WTC11 (cell line): ENCODE results near the gene CPNE8. TPM values are rescaled to one million over a fixed set of nuclear protein-coding genes. Genes with fewer than 3 reads are reported as not detected.

Experiments
- ATAC-seq: fragments of 200-7000 bp; cut with Tn5 transposase; 2 replicates; pipeline ENCODE4 v1.10.0; 2021; ENCODE audit warnings: mild to moderate bottlenecking, moderate library complexity
- CTCF ChIA-PET: fragments of 300-600 bp; sonication (Branson Sonifier 250); formaldehyde crosslinking; loops from one replicate; lab custom pipeline; 2021; ENCODE audit warnings: antibody characterized with exemption; lab: Charles Lee
- POLR2A ChIA-PET: fragments of 350-600 bp; sonication (Branson Sonifier 250); formaldehyde crosslinking; loops from one replicate; lab custom pipeline; 2021; ENCODE audit warnings: antibody characterized with exemption; lab: Charles Lee
- DNase-seq: peaks from one replicate; pipeline ENCODE4 v3.0.0; 2021; ENCODE audit warnings: low spot score
- H3K27ac Mint-ChIP-seq: 2 replicates; pipeline ENCODE4 v1.8.0; 2021; ENCODE audit warnings: mixed read lengths
- H3K27me3 Mint-ChIP-seq: 2 replicates; pipeline ENCODE4 v1.8.0; 2021; ENCODE audit warnings: low read depth, mild to moderate bottlenecking, moderate library complexity, mixed read lengths
- H3K36me3 Mint-ChIP-seq: 2 replicates; pipeline ENCODE4 v1.8.0; 2021; ENCODE audit warnings: mixed read lengths
- H3K4me1 Mint-ChIP-seq: 2 replicates; pipeline ENCODE4 v1.8.0; 2022; ENCODE audit warnings: mixed read lengths
- H3K4me3 Mint-ChIP-seq: 2 replicates; pipeline ENCODE4 v1.8.0; 2021; ENCODE audit warnings: mild to moderate bottlenecking, moderate library complexity, mixed read lengths
- H3K9me3 Mint-ChIP-seq: 2 replicates; pipeline ENCODE4 v1.8.0; 2021; ENCODE audit warnings: mixed read lengths
- CREB1 ChIP-seq: sonication (generic); formaldehyde crosslinking; IDR thresholded peaks from 2 replicates; pipeline ENCODE4 v1.8.0; 2023; ENCODE audit warnings: mild to moderate bottlenecking, missing genetic modification reagents
- E2F4 ChIP-seq: sonication (generic); formaldehyde crosslinking; IDR thresholded peaks from 2 replicates; pipeline ENCODE4 v1.8.1; 2022; ENCODE audit warnings: low read depth, mild to moderate bottlenecking, moderate library complexity, missing genetic modification reagents, borderline replicate concordance
- JUN ChIP-seq: sonication (generic); formaldehyde crosslinking; IDR thresholded peaks from 2 replicates; pipeline ENCODE4 v1.8.0; 2023; ENCODE audit warnings: mild to moderate bottlenecking, missing genetic modification reagents
- KAT7 ChIP-seq: sonication (generic); formaldehyde crosslinking; IDR thresholded peaks from 2 replicates; pipeline ENCODE4 v1.8.1; 2023; ENCODE audit warnings: missing genetic modification reagents, mild to moderate bottlenecking, borderline replicate concordance
- MYBL2 ChIP-seq: sonication (generic); formaldehyde crosslinking; IDR thresholded peaks from 2 replicates; pipeline ENCODE4 v1.8.1; 2023; ENCODE audit warnings: mild to moderate bottlenecking, moderate library complexity, missing genetic modification reagents
- NFATC4 ChIP-seq: fragments of 250-450 bp; sonication (Bioruptor Pico); IDR thresholded peaks from 2 replicates; pipeline ENCODE4 v1.9.0; 2021; ENCODE audit warnings: mild to moderate bottlenecking
- NR3C1 ChIP-seq: sonication (generic); formaldehyde crosslinking; conservative IDR thresholded peaks from 2 replicates; pipeline ENCODE4 v1.8.1; 2023; ENCODE audit warnings: low read depth, mild to moderate bottlenecking, missing genetic modification reagents
- OVOL2 ChIP-seq: fragments of 250-450 bp; sonication (Bioruptor Pico); IDR thresholded peaks from 2 replicates; pipeline ENCODE4 v1.9.0; 2021; ENCODE audit warnings: mild to moderate bottlenecking, borderline replicate concordance
- PRDM15 ChIP-seq: sonication (generic); formaldehyde crosslinking; IDR thresholded peaks from 2 replicates; pipeline ENCODE4 v1.8.0; 2022; ENCODE audit warnings: missing genetic modification reagents
- SP1 ChIP-seq: sonication (generic); formaldehyde crosslinking; conservative IDR thresholded peaks from 2 replicates; pipeline ENCODE4 v1.8.1; 2022; ENCODE audit warnings: missing genetic modification reagents
- ZBTB21 ChIP-seq: sonication (generic); formaldehyde crosslinking; IDR thresholded peaks from 2 replicates; pipeline ENCODE4 v1.8.1; 2023; ENCODE audit warnings: mild to moderate bottlenecking, missing genetic modification reagents, borderline replicate concordance
- ZMAT4 ChIP-seq: fragments of 250-450 bp; sonication (Bioruptor Pico); IDR thresholded peaks from 2 replicates; pipeline ENCODE4 v1.9.0; 2021; ENCODE audit warnings: mild to moderate bottlenecking
- ZNF263 ChIP-seq: sonication (generic); formaldehyde crosslinking; IDR thresholded peaks from 2 replicates; pipeline ENCODE4 v1.8.1; 2022; ENCODE audit warnings: low read depth, mild to moderate bottlenecking, moderate library complexity, missing genetic modification reagents
- total RNA-seq: library from RNA; stranded (reverse); gene quantifications from 3 replicates; pipeline ENCODE4 v1.2.3, GENCODE V29; 2021
- TF ChIP-seq, protein P1 (sequence below): sonication (generic); formaldehyde crosslinking; IDR thresholded peaks from 2 replicates; pipeline ENCODE4 v1.8.1; 2023; ENCODE audit warnings: mild to moderate bottlenecking, missing genetic modification reagents
- TF ChIP-seq, protein P2 (sequence below): sonication (generic); formaldehyde crosslinking; IDR thresholded peaks from 2 replicates; pipeline ENCODE4 v1.8.0; 2023; ENCODE audit warnings: missing genetic modification reagents
- TF ChIP-seq, protein P3 (sequence below): fragments of 250-450 bp; sonication (Bioruptor Pico); IDR thresholded peaks from 2 replicates; pipeline ENCODE4 v1.9.0; 2021; ENCODE audit warnings: moderate library complexity, mild to moderate bottlenecking, inconsistent platforms, borderline replicate concordance
- TF ChIP-seq, protein P4 (sequence below): sonication (generic); formaldehyde crosslinking; conservative IDR thresholded peaks from 2 replicates; pipeline ENCODE4 v1.8.1; 2022; ENCODE audit warnings: mild to moderate bottlenecking, missing genetic modification reagents
- TF ChIP-seq, protein P5 (sequence below): sonication (generic); formaldehyde crosslinking; IDR thresholded peaks from 2 replicates; pipeline ENCODE4 v1.8.1; 2023; ENCODE audit warnings: mild to moderate bottlenecking, missing genetic modification reagents

CPNE8 gene
- total RNA-seq, 1 experiment from 2014 or later, result 8.3 TPM

GRCh38 chr12:38889297-38889815, 16.0 kb downstream of the CPNE8 start (continued):
- TF ChIP-seq, protein P1, sequence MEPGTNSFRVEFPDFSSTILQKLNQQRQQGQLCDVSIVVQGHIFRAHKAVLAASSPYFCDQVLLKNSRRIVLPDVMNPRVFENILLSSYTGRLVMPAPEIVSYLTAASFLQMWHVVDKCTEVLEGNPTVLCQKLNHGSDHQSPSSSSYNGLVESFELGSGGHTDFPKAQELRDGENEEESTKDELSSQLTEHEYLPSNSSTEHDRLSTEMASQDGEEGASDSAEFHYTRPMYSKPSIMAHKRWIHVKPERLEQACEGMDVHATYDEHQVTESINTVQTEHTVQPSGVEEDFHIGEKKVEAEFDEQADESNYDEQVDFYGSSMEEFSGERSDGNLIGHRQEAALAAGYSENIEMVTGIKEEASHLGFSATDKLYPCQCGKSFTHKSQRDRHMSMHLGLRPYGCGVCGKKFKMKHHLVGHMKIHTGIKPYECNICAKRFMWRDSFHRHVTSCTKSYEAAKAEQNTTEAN, result no peak
- TF ChIP-seq, all 79 proteins: peak for 0

DNA sequence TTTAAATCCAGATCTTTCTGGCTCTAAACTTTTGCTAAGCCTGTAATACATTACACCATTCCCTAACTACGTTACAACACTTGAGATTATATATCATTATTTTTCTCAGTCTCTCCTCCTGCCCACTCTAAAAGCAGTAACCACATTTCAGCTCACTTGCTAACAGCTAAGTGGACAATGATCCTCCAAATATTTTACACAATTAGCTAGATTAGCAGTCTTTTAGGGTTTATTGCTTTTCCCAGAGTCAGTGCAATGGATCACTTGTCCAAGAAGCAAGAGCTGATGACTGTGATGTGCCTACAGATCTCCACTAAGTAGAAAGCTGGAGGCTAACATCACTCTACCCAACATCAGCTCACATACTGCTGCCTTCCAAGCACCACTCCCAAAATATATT, 17.6 kb downstream of the CPNE8 start:
- TF ChIP-seq OVOL2 (no peak), ZBTB21 (CRISPR knock-in tag) (no peak), NR3C1 (CRISPR knock-in tag) (no peak), CREB1 (no peak), SP1 (CRISPR knock-in tag) (no peak), ZNF263 (CRISPR knock-in tag) (no peak), ZMAT4 (no peak), JUN (CRISPR knock-in tag) (no peak), KAT7 (no peak), MYBL2 (CRISPR knock-in tag) (no peak)
- TF ChIP-seq, protein P2, sequence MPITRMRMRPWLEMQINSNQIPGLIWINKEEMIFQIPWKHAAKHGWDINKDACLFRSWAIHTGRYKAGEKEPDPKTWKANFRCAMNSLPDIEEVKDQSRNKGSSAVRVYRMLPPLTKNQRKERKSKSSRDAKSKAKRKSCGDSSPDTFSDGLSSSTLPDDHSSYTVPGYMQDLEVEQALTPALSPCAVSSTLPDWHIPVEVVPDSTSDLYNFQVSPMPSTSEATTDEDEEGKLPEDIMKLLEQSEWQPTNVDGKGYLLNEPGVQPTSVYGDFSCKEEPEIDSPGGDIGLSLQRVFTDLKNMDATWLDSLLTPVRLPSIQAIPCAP, result no peak
- TF ChIP-seq, protein P1, result no peak
- TF ChIP-seq, protein P3, sequence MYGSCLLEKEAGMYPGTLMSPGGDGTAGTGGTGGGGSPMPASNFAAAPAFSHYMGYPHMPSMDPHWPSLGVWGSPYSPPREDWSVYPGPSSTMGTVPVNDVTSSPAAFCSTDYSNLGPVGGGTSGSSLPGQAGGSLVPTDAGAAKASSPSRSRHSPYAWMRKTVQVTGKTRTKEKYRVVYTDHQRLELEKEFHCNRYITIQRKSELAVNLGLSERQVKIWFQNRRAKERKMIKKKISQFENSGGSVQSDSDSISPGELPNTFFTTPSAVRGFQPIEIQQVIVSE (CRISPR knock-in tag), result no peak
- TF ChIP-seq, protein P4, sequence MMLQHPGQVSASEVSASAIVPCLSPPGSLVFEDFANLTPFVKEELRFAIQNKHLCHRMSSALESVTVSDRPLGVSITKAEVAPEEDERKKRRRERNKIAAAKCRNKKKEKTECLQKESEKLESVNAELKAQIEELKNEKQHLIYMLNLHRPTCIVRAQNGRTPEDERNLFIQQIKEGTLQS (CRISPR knock-in tag), result no peak
- Mint-ChIP-seq H3K36me3 (peaks cover 10% of the 10 kb centered on the region), H3K4me1 (no peaks in the 10 kb centered on the region), H3K27ac (no peak overlapping the region), H3K27me3 (no peaks in the 10 kb centered on the region), H3K4me3 (no peak overlapping the region), H3K9me3 (peaks cover 26% of the 10 kb centered on the region)
- ChIA-PET POLR2A (no interaction called here), CTCF (no interaction called here)
- DNase-seq (no peak), ATAC-seq (no peak)

DNA sequence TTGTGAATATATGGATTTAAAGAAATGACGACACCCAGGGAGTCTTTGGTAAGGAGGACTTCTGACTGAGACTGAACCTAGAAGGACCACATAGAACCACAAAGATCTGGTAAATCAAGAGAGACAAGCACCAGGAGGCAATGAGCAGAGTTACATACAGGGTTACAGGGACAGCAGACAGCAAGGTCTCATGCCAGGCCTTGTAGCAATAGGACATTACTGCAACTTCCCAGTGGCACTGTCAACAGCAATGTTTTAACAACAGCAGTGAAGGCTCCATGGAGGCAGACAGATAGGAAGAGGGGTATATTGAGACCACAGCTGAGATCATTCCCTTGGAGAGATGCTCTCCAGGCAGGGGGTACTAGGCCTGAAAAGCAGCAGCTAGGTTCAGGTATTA, 18.5 kb downstream of the CPNE8 start:
- H3K27ac Mint-ChIP-seq, result no peak overlapping the region
- H3K9me3 Mint-ChIP-seq, result peaks cover 26% of the 10 kb centered on the region
- ChIA-PET CTCF (no interaction called here), POLR2A (no interaction called here)
- no peak overlapping the region for H3K4me3 Mint-ChIP-seq
- no peak for DNase-seq
- ATAC-seq, result no peak
- H3K36me3 Mint-ChIP-seq, result peaks cover 12% of the 10 kb centered on the region
- no peaks in the 10 kb centered on the region for H3K27me3 Mint-ChIP-seq
- H3K4me1 Mint-ChIP-seq, result no peaks in the 10 kb centered on the region
- TF ChIP-seq, protein P5, sequence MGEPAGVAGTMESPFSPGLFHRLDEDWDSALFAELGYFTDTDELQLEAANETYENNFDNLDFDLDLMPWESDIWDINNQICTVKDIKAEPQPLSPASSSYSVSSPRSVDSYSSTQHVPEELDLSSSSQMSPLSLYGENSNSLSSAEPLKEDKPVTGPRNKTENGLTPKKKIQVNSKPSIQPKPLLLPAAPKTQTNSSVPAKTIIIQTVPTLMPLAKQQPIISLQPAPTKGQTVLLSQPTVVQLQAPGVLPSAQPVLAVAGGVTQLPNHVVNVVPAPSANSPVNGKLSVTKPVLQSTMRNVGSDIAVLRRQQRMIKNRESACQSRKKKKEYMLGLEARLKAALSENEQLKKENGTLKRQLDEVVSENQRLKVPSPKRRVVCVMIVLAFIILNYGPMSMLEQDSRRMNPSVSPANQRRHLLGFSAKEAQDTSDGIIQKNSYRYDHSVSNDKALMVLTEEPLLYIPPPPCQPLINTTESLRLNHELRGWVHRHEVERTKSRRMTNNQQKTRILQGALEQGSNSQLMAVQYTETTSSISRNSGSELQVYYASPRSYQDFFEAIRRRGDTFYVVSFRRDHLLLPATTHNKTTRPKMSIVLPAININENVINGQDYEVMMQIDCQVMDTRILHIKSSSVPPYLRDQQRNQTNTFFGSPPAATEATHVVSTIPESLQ (CRISPR knock-in tag), result no peak
- TF ChIP-seq E2F4 (CRISPR knock-in tag) (no peak), MYBL2 (CRISPR knock-in tag) (no peak), PRDM15 (CRISPR knock-in tag) (no peak), NFATC4 (no peak)
